ENCODE data around the gene ALOX15. TPM values are rescaled to one million over a fixed set of nuclear protein-coding genes. Genes with fewer than 3 reads are reported as not detected.
"Not testable (repeated sequence)": the region's sequence is repeated elsewhere in the genome, so short reads cannot be mapped to it uniquely, and the experiment has no call there.

ALOX15 gene
- total and polyA plus RNA-seq, 8 donors, result 0.15 to 4.8 (median 3.4) TPM

GRCh38 chr17:4665027-4665426 is 23.5 kb upstream of the ALOX15 start:
- DNase-seq, result no peak
- Histone ChIP-seq H3K4me1 (no peaks in the 10 kb centered on the region), H3K27me3 (peaks cover 0 to 19% of the 10 kb centered on the region in 2 donors), H3K27ac (no peak overlapping the region), H3K9me3 (no peaks in the 10 kb centered on the region), H3K4me3 (no peak overlapping the region), H3K36me3 (no peaks in the 10 kb centered on the region)
- TF ChIP-seq CTCF (IDR thresholded peaks at IDR 0.05), result no peak
- no peak for ATAC-seq
- intact Hi-C loops (cut with DNase I), result no loop called here

GRCh38 chr17:4664230-4664629 is 22.8 kb upstream of the ALOX15 start:
- H3K9me3 ChIP-seq, result no peaks in the 10 kb centered on the region
- no peak overlapping the region for H3K27ac ChIP-seq
- H3K27me3 ChIP-seq, result peaks cover 0 to 19% of the 10 kb centered on the region in 2 donors
- no peak overlapping the region for H3K4me3 ChIP-seq
- no peak for TF ChIP-seq CTCF (IDR thresholded peaks at IDR 0.05)
- intact Hi-C loops (cut with DNase I), result no loop called here
- H3K4me1 ChIP-seq, result no peaks in the 10 kb centered on the region
- ATAC-seq (no peak), DNase-seq (no peak)
- H3K36me3 ChIP-seq, result no peaks in the 10 kb centered on the region

- no peaks in the 10 kb centered on the region for H3K4me1 ChIP-seq
- no peak overlapping the region for H3K27ac ChIP-seq
- DNase-seq, result no peak
- no peaks in the 10 kb centered on the region for H3K36me3 ChIP-seq
- intact Hi-C loops (cut with DNase I), result no loop called here
- H3K9me3 ChIP-seq, result no peaks in the 10 kb centered on the region
- TF ChIP-seq CTCF (IDR thresholded peaks at IDR 0.05), result no peak
- peaks cover 0 to 19% of the 10 kb centered on the region in 2 donors for H3K27me3 ChIP-seq
- H3K4me3 ChIP-seq, result no peak overlapping the region
- ATAC-seq, result no peak
Observed at GRCh38 chr17:4663711-4664110, 22.2 kb upstream of the ALOX15 start.

- no peak for ATAC-seq
- Histone ChIP-seq H3K9me3 (no peaks in the 10 kb centered on the region), H3K36me3 (no peaks in the 10 kb centered on the region), H3K4me1 (no peaks in the 10 kb centered on the region), H3K4me3 (no peak overlapping the region), H3K27me3 (peaks cover 0 to 29% of the 10 kb centered on the region in 2 donors), H3K27ac (no peak overlapping the region)
- intact Hi-C loops (cut with DNase I), result no loop called here
- TF ChIP-seq CTCF (IDR thresholded peaks at IDR 0.05), result no peak
- no peak for DNase-seq
Observed at GRCh38 chr17:4658478-4659305, 17.2 kb upstream of the ALOX15 start.

GRCh38 chr17:4657678-4658077 is 16.2 kb upstream of the ALOX15 start:
- no peak overlapping the region for H3K27ac ChIP-seq
- H3K36me3 ChIP-seq, result no peaks in the 10 kb centered on the region
- intact Hi-C loops (cut with DNase I), result no loop called here
- no peaks in the 10 kb centered on the region for H3K9me3 ChIP-seq
- peaks cover 0 to 23% of the 10 kb centered on the region in 2 donors for H3K27me3 ChIP-seq
- no peak overlapping the region for H3K4me3 ChIP-seq
- no peak for TF ChIP-seq CTCF (IDR thresholded peaks at IDR 0.05)
- ATAC-seq (no peak), DNase-seq (no peak)
- no peaks in the 10 kb centered on the region for H3K4me1 ChIP-seq

GRCh38 chr17:4655933-4656332 is 14.5 kb upstream of the ALOX15 start:
- ATAC-seq, DNase-seq, H3K27ac ChIP-seq: not testable (repeated sequence)

More at GRCh38 chr17:4655933-4656332, 14.5 kb upstream of the ALOX15 start:
- H3K4me3 ChIP-seq; intact Hi-C loops (cut with DNase I); H3K9me3 ChIP-seq; H3K36me3 ChIP-seq; H3K4me1 ChIP-seq: not testable (repeated sequence)
- peaks cover 0 to 25% of the 10 kb centered on the region in 2 donors for H3K27me3 ChIP-seq
